Trophoblast cell (in vitro differentiated cells and primary cell): ENCODE results near the gene ARHGAP4.

Experiments used
- DNase-seq, 2 donors: peaks; one replicate each; pipeline ENCODE4 v3.0.0-alpha.2; 2016
- H2AFZ ChIP-seq: 2 replicates; pipeline ENCODE4 v1.6.1; 2013; ENCODE audit warnings: low read length, moderate library complexity, mild to moderate bottlenecking; ENCODE audit not compliant: insufficient read depth, poor library complexity
- H2AK5ac ChIP-seq: 2 replicates; pipeline ENCODE4 v1.6.1; 2013; ENCODE audit warnings: mild to moderate bottlenecking, low read length
- H2BK120ac ChIP-seq: 2 replicates; pipeline ENCODE4 v1.6.1; 2013; ENCODE audit warnings: low read length, mild to moderate bottlenecking, moderate library complexity; ENCODE audit not compliant: insufficient read depth, poor library complexity
- H2BK12ac ChIP-seq: 2 replicates; pipeline ENCODE4 v1.6.1; 2013; ENCODE audit warnings: mild to moderate bottlenecking, low read length, moderate library complexity
- H2BK5ac ChIP-seq: 2 replicates; pipeline ENCODE4 v1.6.1; 2013; ENCODE audit warnings: low read length, low read depth, moderate library complexity, mild to moderate bottlenecking; ENCODE audit not compliant: poor library complexity
- H3K14ac ChIP-seq: 2 replicates; pipeline ENCODE4 v1.6.1; 2013; ENCODE audit warnings: mild to moderate bottlenecking, low read length
- H3K18ac ChIP-seq: 2 replicates; pipeline ENCODE4 v1.6.1; 2013; ENCODE audit warnings: mild to moderate bottlenecking, low read length
- H3K23ac ChIP-seq: 2 replicates; pipeline ENCODE4 v1.6.1; 2013; ENCODE audit warnings: low read length
- H3K27ac ChIP-seq: 2 replicates; pipeline ENCODE4 v1.5.1; 2013; ENCODE audit warnings: low read depth, mild to moderate bottlenecking, inconsistent platforms, low read length, moderate library complexity
- H3K27me3 ChIP-seq: 2 replicates; pipeline ENCODE4 v1.6.1; 2013; ENCODE audit warnings: inconsistent platforms, mild to moderate bottlenecking, low read length, moderate library complexity; ENCODE audit not compliant: insufficient read depth
- H3K36me3 ChIP-seq, 2 experiments: 1 replicate in 1 of 2; 2 replicates in 1 of 2; pipeline ENCODE4 v1.6.1; 2013; ENCODE audit warnings: low read length in 2 of 2, mild to moderate bottlenecking in 2 of 2, moderate library complexity in 1 of 2; ENCODE audit not compliant: insufficient read depth in 2 of 2, control insufficient read depth in 1 of 2
- H3K4ac ChIP-seq: 2 replicates; pipeline ENCODE4 v1.6.1; 2013; ENCODE audit warnings: low read depth, mild to moderate bottlenecking, low read length, moderate library complexity
- H3K4me1 ChIP-seq, 2 experiments: 1 replicate in 1 of 2; 2 replicates in 1 of 2; pipeline ENCODE4 v1.6.1; 2013; ENCODE audit warnings: low read length in 2 of 2, mild to moderate bottlenecking in 2 of 2, moderate library complexity in 1 of 2; ENCODE audit not compliant: insufficient read depth in 2 of 2, control insufficient read depth in 1 of 2
- H3K4me2 ChIP-seq: 2 replicates; pipeline ENCODE4 v1.6.1; 2013; ENCODE audit warnings: inconsistent platforms, mild to moderate bottlenecking, low read length, moderate library complexity
- H3K4me3 ChIP-seq: 2 replicates; pipeline ENCODE4 v1.5.1; 2013; ENCODE audit warnings: mild to moderate bottlenecking, low read depth, low read length, inconsistent platforms
- H3K79me1 ChIP-seq: one replicate; pipeline ENCODE4 v1.6.1; 2013; ENCODE audit warnings: low read length
- H3K79me2 ChIP-seq: 2 replicates; pipeline ENCODE4 v1.6.1; 2013; ENCODE audit warnings: low read length, mild to moderate bottlenecking; ENCODE audit not compliant: control insufficient read depth, insufficient read depth, poor library complexity
- H3K9ac ChIP-seq: 2 replicates; pipeline ENCODE4 v1.6.1; 2013; ENCODE audit warnings: mild to moderate bottlenecking, low read length
- H3K9me3 ChIP-seq: 2 replicates; pipeline ENCODE4 v1.6.1; 2013; ENCODE audit warnings: low read depth, mild to moderate bottlenecking, control low read depth, inconsistent platforms, low read length; ENCODE audit not compliant: insufficient read depth
- H4K12ac ChIP-seq: 2 replicates; pipeline ENCODE4 v1.6.1; 2013; ENCODE audit warnings: low read depth, mild to moderate bottlenecking, low read length, moderate library complexity
- H4K8ac ChIP-seq: 2 replicates; pipeline ENCODE4 v1.6.1; 2013; ENCODE audit warnings: low read depth, mild to moderate bottlenecking, low read length, moderate library complexity
- H4K91ac ChIP-seq: one replicate; pipeline ENCODE4 v1.6.1; 2013; ENCODE audit warnings: low read depth, mild to moderate bottlenecking, low read length, moderate library complexity
- WGBS: extraction: QIAGEN DNeasy Blood & Tissue Kit; methylation state at CpG from one replicate; pipeline ENCODE4 v1.1.7; 2013; ENCODE audit warnings: missing lambda C conversion rate; ENCODE audit not compliant: insufficient read length, insufficient coverage; ENCODE audit errors: extremely low coverage; 5-methylcytosine and 5-hydroxymethylcytosine counted together

ARHGAP4 gene

GRCh38 chrX:153900831-153901752 lies 25.0 kb downstream of the ARHGAP4 start:
- Histone ChIP-seq H4K8ac (peak overlapping the region; percentile 35), H3K4me1 (peaks cover 12 to 16% of the 10 kb centered on the region in 2 experiments), H3K9me3 (no peaks in the 10 kb centered on the region), H2AK5ac (peak overlapping the region; percentile 84), H3K23ac (no peak overlapping the region), H4K91ac (peak overlapping the region; percentile 53), H3K4ac (no peak overlapping the region), H3K14ac (peak overlapping the region; percentile 70), H4K12ac (peak overlapping the region; percentile 26), H3K79me2 (peaks cover 2% of the 10 kb centered on the region), H3K27ac (no peak overlapping the region), H2BK5ac (no peak overlapping the region), H3K4me3 (peak overlapping the region; percentile 44), H3K18ac (peak overlapping the region; percentile 42), H3K27me3 (no peaks in the 10 kb centered on the region), H3K79me1 (peaks cover 3% of the 10 kb centered on the region), H2BK120ac (no peak overlapping the region), H3K9ac (no peak overlapping the region), H3K4me2 (peak overlapping the region; percentile 23), H2BK12ac (peak overlapping the region; percentile 67), H3K36me3 (no peaks in the 10 kb centered on the region), H2AFZ (peak overlapping the region; percentile 45)
- 100% methylated on average over 5 of the region's 26 CpGs for WGBS
- peak; percentile 81 to 87 for DNase-seq

DNA sequence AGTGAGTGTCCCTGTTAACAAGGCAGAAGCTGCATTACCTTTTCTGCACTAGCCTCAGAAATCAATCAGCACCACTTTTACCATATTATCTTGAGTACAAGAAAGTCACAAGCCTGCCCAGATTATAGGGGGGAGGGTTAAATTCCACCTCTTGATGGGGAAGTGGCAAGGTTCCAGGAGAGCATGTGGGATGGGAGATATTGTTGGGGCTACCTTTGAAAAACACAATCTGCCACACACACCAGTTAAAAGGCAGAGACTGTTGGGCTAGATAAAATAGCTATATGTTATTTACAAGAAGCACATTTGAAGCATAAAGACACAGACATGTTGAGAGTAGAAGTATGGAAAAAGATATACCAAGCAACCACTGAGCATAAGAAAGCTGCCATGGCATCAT lies 28.2 kb downstream of the ARHGAP4 start:
- Histone ChIP-seq H2AK5ac (no peak overlapping the region), H3K79me1 (peaks cover 3% of the 10 kb centered on the region), H2AFZ (no peak overlapping the region), H3K27me3 (no peaks in the 10 kb centered on the region), H3K18ac (no peak overlapping the region), H2BK120ac (no peak overlapping the region), H3K4ac (no peak overlapping the region), H3K4me2 (no peak overlapping the region), H3K9ac (no peak overlapping the region), H3K79me2 (peaks cover 2% of the 10 kb centered on the region), H2BK5ac (no peak overlapping the region), H3K23ac (no peak overlapping the region), H3K27ac (no peak overlapping the region), H3K14ac (no peak overlapping the region), H3K9me3 (no peaks in the 10 kb centered on the region), H3K4me1 (peaks cover 6 to 8% of the 10 kb centered on the region in 2 experiments), H4K12ac (no peak overlapping the region), H3K36me3 (no peaks in the 10 kb centered on the region), H4K91ac (no peak overlapping the region), H3K4me3 (no peak overlapping the region), H4K8ac (no peak overlapping the region), H2BK12ac (no peak overlapping the region)
- no peak for DNase-seq

DNA sequence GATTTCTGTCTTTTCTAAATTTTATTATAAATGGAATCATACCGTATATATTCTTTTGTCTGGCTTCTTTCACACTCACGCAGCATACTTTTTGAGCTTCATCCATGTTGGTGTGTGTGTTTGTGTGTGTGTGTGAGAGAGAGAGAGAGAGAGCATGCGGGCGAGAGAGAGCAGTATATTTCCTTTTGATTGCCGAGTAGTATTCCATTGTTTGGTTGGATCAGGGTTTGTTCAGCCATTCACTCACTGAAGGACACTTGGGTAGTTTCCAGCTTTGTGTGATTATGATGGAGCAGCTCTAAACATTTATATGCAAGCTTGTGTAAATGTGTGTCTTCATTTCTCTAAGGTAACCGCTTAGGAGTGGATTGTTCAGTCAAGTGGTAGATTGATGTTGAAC lies 36.9 kb downstream of the ARHGAP4 start:
- H3K79me2 ChIP-seq, result no peaks in the 10 kb centered on the region
- H3K27me3 ChIP-seq, result no peaks in the 10 kb centered on the region
- no peak overlapping the region for H3K4me2 ChIP-seq
- no peak overlapping the region for H3K14ac ChIP-seq
- H3K4me3 ChIP-seq, result no peak overlapping the region
- H3K23ac ChIP-seq, result no peak overlapping the region
- no peak overlapping the region for H2BK12ac ChIP-seq
- no peak overlapping the region for H2AFZ ChIP-seq
- H3K9ac ChIP-seq, result no peak overlapping the region
- no peak overlapping the region for H3K4ac ChIP-seq
- no peak overlapping the region for H4K12ac ChIP-seq
- no peak overlapping the region for H4K8ac ChIP-seq
- H2BK5ac ChIP-seq, result no peak overlapping the region
- DNase-seq, result no peak
- no peaks in the 10 kb centered on the region for H3K36me3 ChIP-seq
- H2BK120ac ChIP-seq, result no peak overlapping the region
- no peak overlapping the region for H3K27ac ChIP-seq
- H3K4me1 ChIP-seq, result peaks cover 11 to 18% of the 10 kb centered on the region in 2 experiments
- H3K79me1 ChIP-seq, result peaks cover 9% of the 10 kb centered on the region
- H3K18ac ChIP-seq, result no peak overlapping the region
- H4K91ac ChIP-seq, result no peak overlapping the region
- no peaks in the 10 kb centered on the region for H3K9me3 ChIP-seq
- WGBS, result no CpG with 5 or more reads among the region's 6 CpGs
- no peak overlapping the region for H2AK5ac ChIP-seq

- H2AK5ac ChIP-seq, result no peak overlapping the region
- no peak overlapping the region for H3K4ac ChIP-seq
- no peak overlapping the region for H3K23ac ChIP-seq
- no peaks in the 10 kb centered on the region for H3K9me3 ChIP-seq
- H2AFZ ChIP-seq, result no peak overlapping the region
- H4K12ac ChIP-seq, result no peak overlapping the region
- H3K36me3 ChIP-seq, result no peaks in the 10 kb centered on the region
- no peaks in the 10 kb centered on the region for H3K27me3 ChIP-seq
- no peak overlapping the region for H2BK120ac ChIP-seq
- no peak overlapping the region for H3K18ac ChIP-seq
- no CpG with 5 or more reads among the region's 6 CpGs for WGBS
- no peak overlapping the region for H4K91ac ChIP-seq
- no peak overlapping the region for H3K9ac ChIP-seq
- H3K79me2 ChIP-seq, result no peaks in the 10 kb centered on the region
- H3K4me2 ChIP-seq, result no peak overlapping the region
- H3K79me1 ChIP-seq, result peaks cover 9% of the 10 kb centered on the region
- H2BK5ac ChIP-seq, result no peak overlapping the region
- H3K4me3 ChIP-seq, result no peak overlapping the region
- no peak overlapping the region for H2BK12ac ChIP-seq
- H3K4me1 ChIP-seq, result peaks cover 11 to 18% of the 10 kb centered on the region in 2 experiments
- no peak overlapping the region for H3K14ac ChIP-seq
- no peak overlapping the region for H3K27ac ChIP-seq
- H4K8ac ChIP-seq, result no peak overlapping the region
- DNase-seq, result no peak
These were observed 37.7 kb downstream of the ARHGAP4 start for GRCh38 chrX:153888344-153888743.
